Heart right ventricle (tissue), 16 donors: Measurements from ENCODE around the gene CRACR2B. TPM values are rescaled to one million over a fixed set of nuclear protein-coding genes. Genes with fewer than 3 reads are reported as not detected.

Source experiments
- ATAC-seq, 8 donors: fragments of 200-7000 bp; cut with Tn5 transposase; one replicate each; pipeline ENCODE4 v1.9.1; 2020; ENCODE audit warnings: mild to moderate bottlenecking in 8 of 8, moderate library complexity in 8 of 8, moderate number of reproducible peaks in 1 of 8
- DNase-seq, 2 donors: peaks; one replicate each; pipeline ENCODE4 v3.0.0-alpha.2; 2020
- H3K27ac ChIP-seq, 10 donors: fragments of 200-600 bp; sonication (generic) in 2 of 10; one replicate each; pipeline versions ENCODE4 v1.5.0 to v1.8.0; 2020 to 2022; ENCODE audit warnings: mild to moderate bottlenecking in 3 of 10
- H3K27me3 ChIP-seq, 7 donors: fragments of 200-600 bp; one replicate each; pipeline ENCODE4 v1.8.0; 2021 to 2022; ENCODE audit warnings: mild to moderate bottlenecking in 2 of 7
- H3K36me3 ChIP-seq, 9 donors: fragments of 200-600 bp; sonication (generic) in 1 of 9; one replicate each; pipeline versions ENCODE4 v1.5.0 to v1.8.0; 2020 to 2022; ENCODE audit warnings: mild to moderate bottlenecking in 2 of 9
- H3K4me1 ChIP-seq, 9 donors: fragments of 200-600 bp; sonication (generic) in 1 of 9; one replicate each; pipeline versions ENCODE4 v1.5.0 to v1.8.0; 2020 to 2022; ENCODE audit warnings: mild to moderate bottlenecking in 4 of 9
- H3K4me3 ChIP-seq, 10 donors: fragments of 200-600 bp; sonication (generic) in 2 of 10; one replicate each; pipeline versions ENCODE4 v1.5.0 to v1.8.0; 2020 to 2022; ENCODE audit warnings: mild to moderate bottlenecking in 7 of 10, moderate library complexity in 2 of 10
- H3K9me3 ChIP-seq, 11 donors: fragments of 200-600 bp in 10 of 11; sonication (generic) in 2 of 11; one replicate each; pipeline versions ENCODE4 v1.5.0 to v1.8.0; 2013 to 2022; ENCODE audit warnings: mild to moderate bottlenecking in 2 of 11, control low read depth in 1 of 11, moderate library complexity in 1 of 11
- CTCF ChIP-seq, 9 donors: fragments of 200-600 bp; sonication (generic) in 2 of 9; IDR thresholded peaks; one replicate each; pipeline versions ENCODE4 v1.5.0 to v1.8.0; 2021 to 2022; ENCODE audit warnings: antibody characterized with exemption in 9 of 9, mild to moderate bottlenecking in 5 of 9, moderate library complexity in 1 of 9
- WGBS, 2 donors: extraction: QIAGEN DNeasy Blood & Tissue Kit; methylation state at CpG; one replicate each; pipeline ENCODE4 v1.1.7; 2013; ENCODE audit warnings: inconsistent platforms in 1 of 2; 5-methylcytosine and 5-hydroxymethylcytosine counted together
- intact Hi-C, 10 donors: fragments of 100-400 bp; cut with DNase I; formaldehyde crosslinking; loops; one replicate each; pipeline versions ENCODE4 v1.11.1 to v1.14.2; 2022
- polyA plus RNA-seq, 2 donors: library from polyadenylated mRNA; stranded (reverse); fragments of 200-250 nt; gene quantifications; one replicate each; pipeline ENCODE4 v1.2.3, GENCODE V29; 2013
- total RNA-seq, 10 donors: library from RNA; stranded (reverse); fragmentation: NEBNext Ultra II Directional in 3 of 10; extraction: Animal tissue kit (Norgen Biotek cat#: 25700) in 3 of 10; gene quantifications; one replicate each; pipeline versions ENCODE4 v1.2.1 to v1.2.4, GENCODE V29; 2021 to 2023
- donor health status: Arrhythmogenic right ventricular cardiomyopathy.
- donor health status: ischemic (EF 13 %, LVEDD 7.1; RV severe dilation, severe dysfunction).
- donor health status: healthy with polysubstance abuse.
- donor health status: DM: no; HTN: yes; CAD: no.
- donor health status: DM: no; HTN: no; CAD: no.
- donor health status: ischemic (EF 25% LVEDD 6.9; RV normal size, moderate dysfunction).
- donor health status: ischemic (EF 25% LVEDD 5.7; RV mildly dilated, moderate dysfunction).
- donor health status: healthy.
- donor health status: DM: yes; HTN: yes; CAD: no.
- donor health status: Ischemic cardiomyopathy.
- donor health status: ischemic (EF 35%, LVEDD 5.7; RV mildly dilated, moderate dysfunction).
- donor health status: nonischemic (EF 11% LVEDD 7.7; RV severe dilation, severe dysfunction).
- donor health status: DM: yes; HTN: yes; CAD: no.
- donor health status: PGD.
- donor health status: ischemic (EF 29% LVEDD 5.4; RV normal size, mild dysfunction).
- donor health status: nonischemic (EF 23%, LVEDD 6.1; RV moderate dilation, normal function).

CRACR2B gene
- total and polyA plus RNA-seq, 12 donors, result 11.4 to 72.3 (median 17.0) TPM

DNA sequence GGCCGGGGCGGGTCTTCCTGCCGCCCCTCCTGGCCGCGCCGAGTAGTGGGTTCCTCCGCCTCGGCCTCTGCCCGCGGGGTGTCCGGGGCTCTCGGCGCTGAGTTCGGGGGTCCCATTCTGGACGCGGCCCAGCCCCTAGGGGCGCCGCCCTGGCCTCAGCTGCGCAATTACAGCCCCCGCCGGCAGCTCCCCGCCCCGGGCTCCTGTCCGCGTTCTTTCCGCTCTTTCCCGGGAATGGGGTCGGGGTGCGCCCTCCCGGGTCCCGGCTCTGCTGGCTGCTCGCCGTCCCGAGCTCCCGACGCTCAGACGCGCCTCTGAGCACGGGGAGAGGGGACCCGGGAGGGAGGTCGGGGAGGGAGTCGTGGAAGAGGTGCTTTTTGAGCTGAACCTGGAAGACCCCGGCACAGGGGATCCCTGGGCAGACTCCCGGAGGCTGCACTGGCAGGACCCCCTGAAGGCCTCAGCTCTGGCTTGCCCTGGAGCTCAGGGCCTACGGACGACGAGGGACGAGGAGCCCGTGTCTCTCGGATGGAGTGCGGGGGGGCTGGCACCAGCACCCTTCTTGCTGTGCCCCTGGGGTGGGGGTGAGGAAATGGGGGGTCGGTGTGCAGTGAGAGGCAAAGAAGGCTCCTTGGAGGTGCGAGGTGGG lies 15.5 kb downstream of the CRACR2B start:
- TF ChIP-seq CTCF (IDR thresholded peaks at IDR 0.05), result peak in 1 of 9 donors; percentile 33
- intact Hi-C loops, result loop anchor here in 4 of 10 donors (2.0 to 5.0 kb wide), 2 partner anchors 34 to 36 kb away; partner anchors contain the start of genes RPLP2 (in 4 of the 4) and PIDD1 (in 3 of the 4)
- WGBS, 2 donors, result 1 to 3% methylated on average over 39 to 51 of the region's 53 CpGs
- Histone ChIP-seq H3K36me3 (peaks cover 0 to 34% (median 24%) of the 10 kb centered on the region in 9 donors), H3K4me1 (peaks cover 35 to 86% (median 71%) of the 10 kb centered on the region in 9 donors), H3K4me3 (peak overlapping the region; percentile 71 to 100 (median 96)), H3K27ac (peak overlapping the region; percentile 94 to 100 (median 97)), H3K9me3 (no peaks in the 10 kb centered on the region), H3K27me3 (peaks cover 0 to 6% (median 0%) of the 10 kb centered on the region in 7 donors)
- peak in 1 of 2 donors; percentile 50 for DNase-seq
- peak in 1 of 8 donors; percentile 1 for ATAC-seq

DNA sequence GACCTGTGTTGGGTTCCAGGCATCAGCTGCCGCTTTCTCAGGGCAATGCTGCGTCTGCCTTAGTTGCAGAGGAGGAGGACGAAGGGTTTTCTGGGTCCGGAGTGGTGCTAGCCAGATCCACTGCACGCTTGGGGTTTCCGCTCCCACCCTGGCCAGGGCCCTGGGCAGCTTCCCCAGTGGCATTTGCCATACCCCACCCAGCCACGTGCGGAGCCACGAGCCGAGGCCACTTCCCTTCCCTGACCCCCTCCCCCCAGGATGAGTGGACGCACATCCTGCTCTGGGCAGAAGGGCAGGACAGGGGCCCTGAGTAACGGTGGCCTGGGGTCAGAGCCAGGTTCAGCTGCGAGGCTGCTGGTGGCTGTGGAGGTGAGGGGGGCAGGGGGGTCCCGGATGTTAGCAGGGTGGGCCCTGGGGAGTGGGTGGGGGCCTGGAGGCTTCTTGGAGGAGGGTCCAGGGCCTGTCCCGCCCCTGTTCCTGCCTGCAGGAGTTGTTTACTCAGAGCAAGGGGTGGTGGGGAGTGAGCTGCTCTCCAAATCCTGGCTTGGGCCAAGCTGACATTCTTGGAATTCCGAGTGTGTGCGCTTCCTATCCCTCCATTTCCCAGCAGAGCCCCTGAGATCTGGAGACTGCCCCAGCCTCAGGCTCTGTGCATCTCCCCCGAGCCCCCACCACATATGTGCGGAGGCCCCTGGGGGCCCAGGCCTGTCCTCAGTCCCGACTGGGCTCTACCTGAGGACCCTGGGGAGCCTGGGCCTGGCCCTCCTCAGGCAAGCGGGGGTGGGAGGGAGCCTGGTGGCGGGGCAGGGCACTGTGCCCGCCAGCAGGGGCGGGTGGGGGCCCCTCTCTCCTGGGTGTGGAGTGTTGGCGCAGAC lies 16.3 kb downstream of the CRACR2B start:
- Histone ChIP-seq H3K4me3 (peak overlapping the region; percentile 71 to 100 (median 96)), H3K9me3 (no peaks in the 10 kb centered on the region), H3K27me3 (peaks cover 0 to 15% (median 0%) of the 10 kb centered on the region in 7 donors), H3K4me1 (peaks cover 43 to 86% (median 76%) of the 10 kb centered on the region in 9 donors), H3K27ac (peak overlapping the region; percentile 94 to 100 (median 97)), H3K36me3 (peaks cover 0 to 25% (median 17%) of the 10 kb centered on the region in 9 donors)
- intact Hi-C loops, result loop anchor here in 4 of 10 donors (2.0 to 5.0 kb wide), 3 partner anchors 35 to 207 kb away; partner anchors contain the start of genes RPLP2 (in 4 of the 4) and PIDD1 (in 3 of the 4)
- WGBS, 2 donors, result 0 to 4% methylated on average over 25 of the region's 25 CpGs
- DNase-seq (peak; percentile 88 to 95), ATAC-seq (peak; percentile 41 to 75 (median 62))
- TF ChIP-seq CTCF (IDR thresholded peaks at IDR 0.05), result no peak

DNA sequence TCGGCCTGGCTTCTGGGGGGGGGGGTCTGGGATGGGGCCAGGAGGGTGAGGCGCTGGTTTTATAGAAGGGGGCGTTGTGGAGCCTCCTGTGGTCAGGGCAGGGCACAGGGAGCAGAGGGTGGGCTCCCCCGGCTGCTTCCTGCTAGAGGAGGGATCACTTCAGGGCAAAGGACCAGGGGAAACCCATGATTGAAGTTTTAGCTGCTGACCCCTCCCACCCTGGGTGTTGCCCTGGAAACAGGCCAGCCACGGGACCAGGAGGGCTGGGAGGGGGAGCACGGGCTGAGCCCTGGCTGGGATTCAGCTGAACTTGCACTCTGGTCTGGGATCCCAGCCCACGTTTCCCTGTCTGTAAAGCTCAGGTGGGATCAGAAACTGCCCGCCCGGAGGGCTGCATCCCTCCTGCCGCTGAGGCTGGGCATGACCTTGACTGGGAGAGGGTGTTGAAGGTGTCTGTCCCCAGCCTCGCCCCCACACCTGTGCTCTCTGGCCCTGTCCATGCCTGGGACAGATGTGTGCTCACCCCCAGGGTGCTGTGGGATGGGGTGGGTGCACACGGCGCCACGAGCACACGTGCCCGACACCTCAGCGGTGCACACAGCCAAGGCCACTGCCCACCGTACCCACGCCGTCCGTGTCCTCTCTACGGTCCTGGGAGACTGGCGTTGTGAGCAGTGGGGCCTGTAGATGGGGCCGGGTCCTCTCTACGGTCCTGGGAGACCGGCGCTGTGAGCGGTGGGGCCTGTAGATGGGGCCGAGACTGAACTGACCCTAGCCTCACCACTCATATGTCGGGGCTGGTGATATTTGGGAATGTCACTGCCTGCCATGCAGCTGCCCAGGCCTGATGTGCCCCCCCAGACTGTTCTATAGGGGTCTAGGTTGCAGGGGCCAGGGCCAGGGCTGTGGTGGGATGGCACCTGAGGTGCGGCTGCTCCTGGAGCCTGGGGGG lies 17.2 kb downstream of the CRACR2B start:
- H3K36me3 ChIP-seq, result peaks cover 0 to 16% (median 8%) of the 10 kb centered on the region in 9 donors
- intact Hi-C loops, result loop anchor here in 6 of 10 donors (2.0 to 5.0 kb wide), 6 partner anchors 38 to 207 kb away; partner anchors contain the start of genes PIDD1 (in 3 of the 6), RPLP2 (in 3 of the 6), AP2A2 (in 1 of the 6) and CHID1 (in 1 of the 6)
- H3K4me3 ChIP-seq, result peak overlapping the region in 9 of 10 donors; percentile 71 to 100 (median 96)
- peak; percentile 38 to 77 (median 64) for ATAC-seq
- no peaks in the 10 kb centered on the region for H3K9me3 ChIP-seq
- peak in 4 of 9 donors; percentile 13 to 46 (median 30) for TF ChIP-seq CTCF (IDR thresholded peaks at IDR 0.05)
- WGBS, 2 donors, result 20 to 21% methylated on average over 31 of the region's 31 CpGs
- H3K27me3 ChIP-seq, result peaks cover 0 to 21% (median 0%) of the 10 kb centered on the region in 7 donors
- peak; percentile 91 to 96 for DNase-seq
- peaks cover 40 to 81% (median 75%) of the 10 kb centered on the region in 9 donors for H3K4me1 ChIP-seq
- peak overlapping the region; percentile 94 to 100 (median 97) for H3K27ac ChIP-seq
